Endometrium (tissue), 2 donors: Measurements from ENCODE around the gene NOL8.

Experiments
- FAIRE-seq: peaks from 2 replicates; lab custom pipeline; 2012; peaks lifted over from hg19 to GRCh38; lab: Jason Lieb, UNC
- donor health status: control.
- donor health status: control.

NOL8 gene

DNA sequence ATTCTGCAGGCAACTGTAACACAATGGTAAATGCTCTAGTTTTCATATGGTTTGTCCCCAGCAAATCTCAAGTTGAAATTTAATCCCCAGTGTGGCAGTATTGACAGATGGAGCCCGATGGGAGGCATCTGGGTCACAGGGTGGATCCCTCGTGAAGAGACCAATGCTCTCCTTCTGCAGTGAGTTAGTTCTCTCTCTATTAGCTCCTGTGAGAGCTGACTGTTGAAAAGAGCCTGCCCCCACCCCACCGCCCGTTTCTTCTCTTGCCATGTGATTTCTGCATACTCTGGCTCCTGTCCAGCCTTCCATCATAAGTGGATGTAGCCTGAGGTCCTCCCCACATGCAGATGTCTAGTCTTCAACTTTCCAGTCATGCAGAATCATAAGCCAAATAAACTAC is 58.7 kb downstream of the NOL8 start:
- FAIRE-seq, result no peak

DNA sequence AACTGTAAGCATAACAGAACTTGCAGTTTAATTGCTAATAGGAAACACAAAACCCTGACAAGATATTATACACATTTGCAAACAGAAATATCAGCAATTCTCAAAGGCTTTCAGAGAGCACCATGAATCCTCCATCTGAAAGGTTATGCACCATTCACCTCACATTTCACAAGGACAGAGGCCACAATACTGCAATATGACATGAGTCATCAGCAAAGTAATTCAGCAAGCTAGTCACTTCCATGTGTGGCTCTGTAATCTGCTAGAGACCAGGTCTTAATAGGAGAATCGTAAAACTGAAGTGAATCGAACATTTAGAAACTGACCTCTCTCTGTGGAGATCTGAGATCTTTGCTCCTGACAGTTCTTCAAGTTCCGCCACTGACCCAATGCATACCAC is 60.0 kb downstream of the NOL8 start:
- FAIRE-seq, result no peak

DNA sequence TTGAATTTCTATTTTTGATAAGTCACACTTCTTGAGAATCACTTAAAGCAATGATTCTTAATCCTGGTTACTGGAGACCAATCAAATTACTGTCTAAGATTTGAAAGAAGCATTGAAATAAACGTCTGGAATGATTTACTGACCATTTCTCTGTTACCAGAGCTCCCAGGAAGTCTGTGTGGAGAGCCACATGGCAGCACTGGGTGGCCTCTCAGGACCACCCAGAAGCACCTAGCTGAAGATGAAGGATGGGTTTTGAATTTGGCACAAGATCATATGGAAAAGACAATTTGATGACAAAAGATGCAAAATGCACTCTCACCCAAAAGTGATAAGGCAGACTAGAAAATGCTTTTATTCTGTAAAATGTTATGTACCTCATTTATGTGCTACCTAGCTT is 62.0 kb downstream of the NOL8 start:
- FAIRE-seq, result no peak

DNA sequence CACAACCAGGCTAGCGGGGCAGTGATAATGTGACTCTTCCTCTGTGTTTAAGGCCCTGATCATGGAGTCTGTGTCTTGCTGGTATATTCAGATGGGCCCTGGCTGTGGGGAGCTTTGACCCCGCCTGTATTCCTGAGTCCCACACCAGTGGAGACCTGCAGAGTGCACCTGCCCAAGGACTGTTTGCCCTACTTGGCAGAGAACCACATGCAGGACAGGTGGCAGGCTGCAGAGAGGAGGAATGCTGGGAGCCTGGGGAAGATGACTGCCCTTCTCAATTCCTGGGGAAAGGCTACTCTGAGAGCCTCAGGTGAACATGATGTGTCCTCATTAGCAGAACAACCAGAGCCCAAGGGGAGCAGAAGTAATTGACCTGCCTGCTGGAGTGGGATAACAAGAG is 67.8 kb downstream of the NOL8 start:
- no peak for FAIRE-seq

DNA sequence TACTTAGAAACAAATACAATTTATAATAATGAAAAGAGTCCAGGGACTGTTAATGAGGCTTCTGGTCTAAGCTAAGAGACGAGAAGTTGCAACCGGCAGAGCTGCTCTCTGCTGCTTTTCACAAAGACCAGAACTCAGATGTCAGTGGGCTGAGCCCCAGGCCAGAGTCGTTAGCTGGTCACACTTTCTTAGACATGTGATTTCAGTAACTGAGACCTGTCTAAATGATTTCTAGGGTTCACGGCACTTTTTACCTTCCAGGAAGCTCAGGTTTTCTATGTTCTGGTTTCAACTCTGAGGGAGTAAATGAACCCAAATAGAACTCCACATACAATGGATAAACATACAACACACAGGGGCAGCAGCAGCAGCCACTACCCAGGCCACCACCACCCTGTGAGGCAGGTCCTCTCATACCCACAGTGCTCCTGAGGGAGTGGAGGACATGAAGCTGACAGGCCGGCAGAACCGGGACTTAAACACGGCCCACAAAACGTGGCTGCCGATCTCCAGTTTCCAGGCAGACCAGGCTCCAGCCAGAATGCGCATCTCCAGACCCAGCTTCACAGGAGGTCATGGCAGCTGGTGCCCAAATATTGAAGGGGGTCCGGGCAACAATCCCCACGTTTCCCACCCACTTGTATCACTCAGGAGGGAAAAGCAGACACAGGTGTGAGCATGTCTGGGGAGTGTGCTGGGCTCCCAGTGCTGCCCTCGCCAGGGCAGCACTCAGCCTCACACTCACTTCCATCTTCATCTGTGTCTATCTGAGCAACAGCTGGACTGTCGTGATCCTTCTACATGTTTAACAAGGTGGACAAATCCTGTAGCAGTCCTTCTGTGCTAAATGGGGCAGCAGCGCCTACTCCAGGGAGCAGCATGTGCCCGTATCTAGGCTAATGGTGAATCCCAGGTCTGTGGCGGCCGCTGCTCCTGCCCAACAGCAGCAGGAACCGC is 70.5 kb downstream of the NOL8 start:
- no peak for FAIRE-seq

DNA sequence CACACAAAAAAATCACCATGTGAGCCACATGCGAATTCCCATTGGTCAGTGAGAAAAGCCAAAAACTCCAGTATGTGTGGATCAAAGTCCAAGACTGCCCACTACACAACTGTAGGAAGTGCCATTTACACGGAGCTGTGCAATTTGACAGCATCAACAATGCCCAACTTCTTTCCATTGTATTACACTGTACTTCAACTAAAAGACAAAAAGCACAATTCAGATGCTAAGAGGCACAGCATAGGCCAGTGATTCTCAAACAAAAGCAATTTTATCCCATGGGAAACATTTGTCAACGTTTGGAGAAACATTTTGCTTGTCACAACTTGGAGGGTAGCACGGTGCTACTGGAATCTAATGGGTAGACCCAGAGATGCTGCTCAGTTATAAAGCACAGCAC is 71.5 kb downstream of the NOL8 start:
- no peak for FAIRE-seq

DNA sequence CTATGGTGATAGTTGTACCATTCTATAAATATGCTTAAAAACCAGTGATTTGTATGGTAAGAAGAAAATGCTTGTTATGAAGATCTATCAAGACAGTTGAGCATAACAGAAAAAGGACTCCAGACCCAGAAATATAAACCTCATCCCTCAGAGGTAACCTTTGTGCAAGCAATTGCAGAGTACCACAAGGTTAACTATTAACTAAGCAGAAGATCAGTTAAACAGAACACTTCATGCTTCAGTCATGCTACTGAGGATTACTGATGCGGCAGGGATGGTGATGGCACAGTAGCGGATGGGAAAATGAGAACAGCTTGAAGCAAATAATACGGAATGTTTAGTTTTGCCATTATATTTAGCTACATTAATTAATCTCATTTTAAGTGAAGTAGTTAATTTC is 77.2 kb downstream of the NOL8 start:
- FAIRE-seq, result no peak
